Lung (tissue), 12 donors: ENCODE measurements around the gene EEF1AKMT1. TPM values are rescaled to one million over a fixed set of nuclear protein-coding genes. Genes with fewer than 3 reads are reported as not detected.

Experiments
- ATAC-seq: fragments of 200-7000 bp; cut with Tn5 transposase; one replicate; pipeline ENCODE4 v1.9.1; 2020; ENCODE audit warnings: moderate number of reproducible peaks; ENCODE audit not compliant: insufficient read depth, low FRiP score
- DNase-seq, 3 donors: peaks; one replicate each; pipeline ENCODE4 v3.0.0-alpha.2; 2013 to 2017
- H3K27ac ChIP-seq, 2 donors: one replicate each; pipeline ENCODE4 v1.5.1; 2013; ENCODE audit warnings: mild to moderate bottlenecking in 2 of 2, moderate library complexity in 2 of 2, control low read depth in 1 of 2, inconsistent platforms in 1 of 2, low read depth in 1 of 2, low read length in 1 of 2
- H3K27me3 ChIP-seq, 3 donors: one replicate each; pipeline ENCODE4 v1.5.1; 2013; ENCODE audit warnings: low read length in 2 of 3; ENCODE audit not compliant: control insufficient read depth in 3 of 3, insufficient read depth in 3 of 3
- H3K36me3 ChIP-seq, 4 donors: one replicate each; pipeline ENCODE4 v1.5.1; 2013; ENCODE audit warnings: low read length in 4 of 4, mild to moderate bottlenecking in 1 of 4, moderate library complexity in 1 of 4; ENCODE audit not compliant: control insufficient read depth in 4 of 4, insufficient read depth in 4 of 4
- H3K4me1 ChIP-seq, 5 donors: one replicate each; pipeline ENCODE4 v1.5.1; 2013; ENCODE audit warnings: low read length in 5 of 5, mild to moderate bottlenecking in 2 of 5, moderate library complexity in 1 of 5; ENCODE audit not compliant: control insufficient read depth in 5 of 5, insufficient read depth in 5 of 5
- H3K4me3 ChIP-seq: one replicate; pipeline ENCODE4 v1.5.1; 2013; ENCODE audit warnings: mild to moderate bottlenecking, control low read depth, moderate library complexity
- H3K9ac ChIP-seq, 2 donors: one replicate each; pipeline ENCODE4 v1.5.1; 2013; ENCODE audit warnings: low read length in 2 of 2, control low read depth in 1 of 2; ENCODE audit not compliant: insufficient read depth in 1 of 2
- H3K9me3 ChIP-seq, 4 donors: one replicate each; pipeline ENCODE4 v1.5.1; 2013; ENCODE audit warnings: low read length in 3 of 4, mild to moderate bottlenecking in 1 of 4, moderate library complexity in 1 of 4; ENCODE audit not compliant: control insufficient read depth in 4 of 4, insufficient read depth in 3 of 4
- CTCF ChIP-seq: IDR thresholded peaks from 2 replicates; pipeline ENCODE4 v1.5.1; 2012; ENCODE audit warnings: mild to moderate bottlenecking; ENCODE audit errors: control extremely low read depth, extremely low read depth
- WGBS, 2 donors: extraction: QIAGEN DNeasy Blood & Tissue Kit; methylation state at CpG; one replicate each; pipeline ENCODE4 v1.1.7; 2013; 5-methylcytosine and 5-hydroxymethylcytosine counted together
- polyA plus RNA-seq, 2 donors: library from polyadenylated mRNA; stranded (reverse); fragments of 200-250 nt; gene quantifications; one replicate each; pipeline ENCODE4 v1.2.1, GENCODE V29; 2013
- total RNA-seq, 2 donors: library from RNA; depleted of rRNA in 1 of 2; stranded (reverse); fragments of >200 nt in 1 of 2; gene quantifications; one replicate each; pipeline ENCODE4 v1.2.1, GENCODE V29; 2014 to 2021
- donor health status: control.
- donor health status: control.
- donor health status: Bipolar disorder and iron deficiency.
- donor health status: healthy.
- donor health status: DM: yes; HTN: yes; CAD: no.

The EEF1AKMT1 gene
- total and polyA plus RNA-seq, 4 donors: 6.7 to 14.7 (median 11.5) TPM

DNA sequence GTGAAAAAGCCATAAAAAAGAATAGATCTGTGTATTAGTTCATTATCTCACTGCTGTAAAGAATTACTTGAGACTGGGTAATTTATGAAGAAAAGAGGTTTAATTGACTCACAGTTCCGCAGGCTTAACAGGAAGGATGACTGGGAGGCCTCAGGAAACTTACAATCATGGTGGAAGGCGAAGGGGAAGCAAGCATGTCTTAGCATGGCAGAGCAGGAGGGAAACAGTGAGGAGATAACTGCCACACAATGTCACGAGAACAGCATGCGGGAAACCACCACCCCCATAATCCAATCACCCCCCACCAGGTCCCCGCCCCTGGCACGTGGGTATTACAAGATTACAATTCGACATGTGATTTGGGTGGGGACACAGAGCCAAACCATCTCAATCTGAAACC is 39.1 kb upstream of the EEF1AKMT1 start:
- Histone ChIP-seq H3K27me3 (no peaks in the 10 kb centered on the region), H3K27ac (peak overlapping the region in 1 of 2 donors; percentile 81), H3K9me3 (no peaks in the 10 kb centered on the region), H3K9ac (no peak overlapping the region), H3K4me3 (no peak overlapping the region), H3K36me3 (peaks cover 0 to 11% (median 5%) of the 10 kb centered on the region in 4 donors), H3K4me1 (peaks cover 7 to 19% (median 13%) of the 10 kb centered on the region in 5 donors)
- DNase-seq (no peak), ATAC-seq (no peak)
- no peak for TF ChIP-seq CTCF
- 91 to 96% methylated on average over 7 of the region's 7 CpGs for WGBS, 2 donors

- peaks cover 5 to 16% (median 13%) of the 10 kb centered on the region in 5 donors for H3K4me1 ChIP-seq
- no peaks in the 10 kb centered on the region for H3K9me3 ChIP-seq
- H3K36me3 ChIP-seq: peaks cover 0 to 18% (median 9%) of the 10 kb centered on the region in 4 donors
- no peak overlapping the region for H3K4me3 ChIP-seq
- ATAC-seq: no peak
- H3K27me3 ChIP-seq: no peaks in the 10 kb centered on the region
- DNase-seq: no peak
- no peak overlapping the region for H3K27ac ChIP-seq
- TF ChIP-seq CTCF: no peak
- no peak overlapping the region for H3K9ac ChIP-seq
- WGBS, 2 donors: 92 to 96% methylated on average over 2 of the region's 2 CpGs
Measured at GRCh38 chr13:20810808-20811207, 37.0 kb upstream of the EEF1AKMT1 start.

DNA sequence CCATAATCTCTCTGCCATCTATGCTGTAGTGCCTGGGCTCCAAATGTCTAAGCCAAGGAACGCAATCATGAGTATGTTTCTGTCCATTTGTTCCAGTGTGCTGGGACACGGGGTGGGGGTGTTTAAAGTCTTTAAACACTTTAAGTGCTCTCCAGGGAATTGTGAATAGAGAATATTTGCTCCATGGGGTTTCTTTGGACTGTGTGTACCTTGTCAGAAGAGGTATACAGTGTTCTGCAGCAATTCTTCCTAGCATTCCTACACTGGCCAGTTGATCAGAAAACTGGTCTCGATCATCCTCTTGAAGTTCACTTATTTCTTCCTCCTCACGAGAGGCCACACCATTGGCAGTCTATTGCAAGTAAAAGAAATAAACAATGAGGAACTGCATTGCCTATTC is 35.1 kb upstream of the EEF1AKMT1 start:
- DNase-seq: no peak
- no peak for TF ChIP-seq CTCF
- H3K4me1 ChIP-seq: peaks cover 2 to 11% (median 5%) of the 10 kb centered on the region in 5 donors
- no peak for ATAC-seq
- H3K36me3 ChIP-seq: peaks cover 0 to 18% (median 9%) of the 10 kb centered on the region in 4 donors
- H3K27me3 ChIP-seq: no peaks in the 10 kb centered on the region
- no peaks in the 10 kb centered on the region for H3K9me3 ChIP-seq
- H3K27ac ChIP-seq: no peak overlapping the region
- WGBS, 2 donors: 76 to 93% methylated on average over 4 of the region's 4 CpGs
- no peak overlapping the region for H3K4me3 ChIP-seq
- no peak overlapping the region for H3K9ac ChIP-seq
